Femur (tissue), 1 donor: Measurements from ENCODE around the gene RPS6KB2.
"Not testable (repeated sequence)": the region's sequence is repeated elsewhere in the genome, so short reads cannot be mapped to it uniquely, and the experiment has no call there.

ENCODE experiments used
- DNase-seq: peaks from one replicate; pipeline ENCODE4 v3.0.0-alpha.2; 2017

Gene RPS6KB2

DNA sequence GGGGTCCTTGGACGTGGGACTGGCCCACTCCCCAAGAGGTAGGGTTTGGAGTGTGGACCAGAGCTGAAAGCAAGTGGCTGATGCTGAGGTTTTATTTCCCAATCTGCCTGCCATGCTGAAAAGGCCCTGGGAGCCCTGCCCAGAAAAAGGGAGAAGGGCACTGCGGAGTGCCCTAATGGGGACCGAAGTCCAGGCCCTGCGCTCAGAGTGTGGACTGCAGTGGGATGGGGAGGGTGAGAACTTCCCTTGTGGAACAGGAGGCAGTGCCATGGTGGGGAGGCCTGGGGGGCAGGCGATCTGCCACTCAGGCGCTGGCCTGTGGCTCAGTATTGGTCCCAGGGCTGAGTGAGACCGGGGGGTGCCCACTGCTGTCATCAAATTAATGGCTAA lies 19.9 kb downstream of the RPS6KB2 start:
- DNase-seq: no peak

DNA sequence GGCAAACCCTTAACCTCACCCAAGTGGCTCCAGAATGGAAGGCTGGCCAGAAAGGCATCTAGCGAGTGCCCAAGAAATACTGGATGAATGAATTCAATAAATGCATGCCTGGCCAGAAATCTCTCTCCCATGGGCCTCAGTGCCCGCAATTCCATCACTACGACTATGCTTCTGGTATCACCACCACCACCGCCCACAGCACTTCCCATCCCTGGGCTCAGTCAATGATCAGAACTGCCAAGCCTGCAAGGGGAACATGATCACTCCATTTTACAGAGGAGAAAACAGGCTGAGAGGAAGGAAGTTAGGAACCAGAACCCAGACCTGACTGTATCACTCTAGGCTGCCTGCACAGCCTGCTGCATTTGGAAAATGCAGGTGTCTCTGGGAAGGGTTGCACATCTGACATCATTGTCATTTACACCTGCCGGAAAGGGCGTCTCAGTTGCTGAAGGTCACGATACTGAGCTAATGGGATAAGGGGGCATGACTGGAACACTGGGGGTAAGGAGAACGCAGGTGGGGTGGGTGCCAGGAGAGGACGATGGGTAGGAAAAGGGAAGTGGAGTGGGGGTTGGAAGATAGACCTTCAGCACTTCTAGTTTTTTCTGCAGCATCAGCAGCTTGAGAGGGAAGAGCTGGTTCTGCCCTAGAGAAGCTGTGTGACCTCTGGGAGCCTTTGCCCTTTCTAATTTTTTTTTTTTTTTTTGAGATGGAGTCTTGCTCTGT lies 21.0 kb downstream of the RPS6KB2 start:
- DNase-seq: no peak

- DNase-seq: no peak
Observed at GRCh38 chr11:67450796-67451657, 22.7 kb downstream of the RPS6KB2 start.

- no peak for DNase-seq
Observed at GRCh38 chr11:67451658-67451976, 23.3 kb downstream of the RPS6KB2 start.

GRCh38 chr11:67452141-67452952 lies 24.1 kb downstream of the RPS6KB2 start, which contains the start of gene GPR152:
Gene GPR152 (minus strand): TSS chr11:67452729. CDS start chr11:67452724, 5 bp downstream.
- no peak for DNase-seq

- DNase-seq: peak; percentile 18
Observed at GRCh38 chr11:67453816-67454732, 25.8 kb downstream of the RPS6KB2 start.

DNA sequence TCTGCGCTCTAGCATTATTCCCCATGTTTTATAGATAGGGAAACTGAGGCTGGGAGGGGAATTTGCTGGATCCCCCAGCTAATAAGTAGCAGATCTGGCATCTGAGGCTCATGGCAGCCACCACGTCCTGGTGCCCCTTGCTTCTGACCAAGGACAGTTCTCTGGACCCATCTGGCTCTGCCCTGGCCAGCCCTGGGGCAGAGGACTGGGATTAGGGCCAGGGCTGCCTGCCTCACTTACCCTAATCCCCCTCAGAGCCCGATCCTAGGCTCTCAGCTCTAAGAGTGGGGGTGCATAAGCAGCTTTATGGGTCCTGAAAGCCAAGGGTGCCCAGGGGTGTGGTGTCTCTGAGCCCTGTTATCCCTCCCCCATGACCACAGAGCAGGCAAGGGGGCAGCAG lies 26.8 kb downstream of the RPS6KB2 start, which contains the start of gene CABP4:
TSS of gene CABP4 (plus strand) at position 301 of the 400 bp plus-strand sequence. CDS start at position 371, 70 bp downstream.
- DNase-seq: no peak

DNA sequence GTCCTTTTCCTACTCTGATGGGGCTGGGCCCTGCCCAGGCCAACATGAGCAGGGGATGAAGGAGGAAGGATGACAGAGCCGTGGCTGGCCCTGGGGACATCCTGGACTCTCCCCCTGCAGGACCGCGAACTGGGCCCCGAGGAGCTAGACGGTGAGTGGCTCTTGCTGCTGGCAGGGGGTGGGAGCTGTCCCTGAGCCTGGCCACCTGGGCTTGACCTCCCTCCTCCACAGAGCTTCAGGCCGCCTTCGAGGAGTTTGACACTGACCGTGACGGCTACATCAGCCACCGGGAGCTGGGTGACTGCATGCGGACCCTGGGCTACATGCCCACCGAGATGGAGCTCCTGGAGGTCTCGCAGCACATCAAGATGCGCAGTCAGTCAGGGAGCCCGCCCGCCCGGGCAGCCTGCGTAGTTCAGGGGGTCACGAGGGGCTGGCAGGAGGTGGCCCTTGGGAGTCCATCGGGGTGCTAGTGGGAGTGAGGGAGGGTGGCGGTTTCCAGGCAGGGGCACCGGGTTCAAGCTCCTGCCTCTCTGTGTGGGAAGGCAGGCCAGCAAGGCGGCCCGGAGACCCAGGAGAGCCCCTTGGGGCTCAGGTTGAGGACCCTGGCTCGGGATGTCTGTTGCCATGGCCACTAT lies 27.9 kb downstream of the RPS6KB2 start:
- no peak for DNase-seq

- DNase-seq: no peak
Observed at GRCh38 chr11:67457453-67457852, 29.2 kb downstream of the RPS6KB2 start.

DNA sequence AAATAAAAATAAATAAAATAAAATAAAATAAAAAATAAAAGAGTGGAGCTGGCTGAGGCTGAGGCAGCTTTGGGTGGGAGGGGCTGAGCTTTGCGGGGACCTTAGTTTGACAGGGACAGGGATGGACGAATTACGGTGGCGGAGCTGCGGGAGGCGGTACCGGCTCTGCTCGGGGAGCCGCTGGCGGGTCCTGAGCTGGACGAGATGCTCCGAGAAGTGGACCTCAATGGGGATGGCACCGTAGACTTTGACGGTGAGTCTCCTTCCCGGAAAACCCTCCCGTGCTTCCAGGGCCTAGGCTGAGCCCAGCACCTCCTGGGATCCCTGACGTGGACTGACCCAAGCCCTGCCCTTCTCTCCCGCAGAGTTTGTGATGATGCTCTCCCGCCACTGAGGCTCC lies 30.0 kb downstream of the RPS6KB2 start:
- DNase-seq: no peak

DNA sequence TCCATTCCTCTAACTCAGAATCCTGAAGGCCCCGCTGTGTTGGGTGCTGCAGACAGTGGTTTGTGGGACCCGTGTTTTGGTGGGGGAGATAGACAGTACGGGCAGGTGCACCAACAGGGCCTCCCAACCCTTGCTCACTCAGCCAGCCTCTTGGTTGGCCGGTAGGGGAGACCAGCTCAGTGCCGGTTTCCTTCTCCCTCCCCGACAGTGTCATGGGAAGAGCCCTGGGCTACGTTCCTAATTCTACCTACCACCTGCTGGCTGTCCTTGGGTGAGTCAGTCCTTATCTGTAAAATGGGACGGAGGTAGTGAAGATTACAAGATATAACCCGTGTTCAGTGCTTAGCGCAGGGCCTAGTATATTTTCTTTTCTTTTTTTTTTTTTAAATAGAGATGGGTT lies 34.9 kb downstream of the RPS6KB2 start:
- no peak for DNase-seq

GRCh38 chr11:67463680-67464410 lies 35.6 kb downstream of the RPS6KB2 start:
- DNase-seq: no peak

- DNase-seq: peak; percentile 90
Observed at GRCh38 chr11:67464411-67465188, 36.3 kb downstream of the RPS6KB2 start.

DNA sequence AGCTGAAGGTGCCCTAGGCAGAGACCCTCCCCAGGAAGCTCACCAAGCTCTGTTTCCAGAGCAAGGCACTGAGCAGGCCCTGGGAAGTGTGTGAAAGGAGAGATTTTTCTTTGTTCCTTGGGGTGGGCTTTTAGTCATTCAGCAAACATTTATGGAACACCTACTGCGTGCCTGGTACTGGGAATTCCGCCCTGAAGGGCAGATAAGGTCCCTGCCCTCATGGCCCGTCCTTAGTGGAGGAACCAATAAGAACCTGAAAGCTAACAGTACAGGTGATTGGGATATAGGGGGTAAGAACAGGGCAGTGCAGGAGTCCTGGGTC lies 36.9 kb downstream of the RPS6KB2 start:
- DNase-seq: no peak

DNA sequence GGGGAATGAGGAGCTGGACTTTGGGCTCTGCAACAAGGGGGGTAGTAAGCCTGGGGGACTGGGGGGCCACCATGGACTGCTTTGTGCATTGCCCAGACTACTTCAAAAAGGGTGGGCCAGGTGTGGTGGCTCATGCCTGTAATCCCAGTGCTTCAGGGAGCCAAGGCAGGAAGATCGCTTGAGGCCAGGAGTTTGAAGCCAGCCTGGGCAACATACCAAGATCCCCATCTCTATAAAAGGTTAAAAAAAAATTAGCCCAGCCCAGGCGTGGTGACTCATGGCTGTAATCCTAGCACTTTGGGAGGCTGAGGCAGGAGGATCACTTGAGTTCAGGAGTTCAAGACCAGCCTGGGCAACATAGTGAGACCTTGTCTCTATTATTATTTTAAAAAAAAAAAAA lies 37.2 kb downstream of the RPS6KB2 start:
- DNase-seq: not testable (repeated sequence)

- DNase-seq: no peak
Observed at GRCh38 chr11:67466367-67466766, 38.1 kb downstream of the RPS6KB2 start.

- DNase-seq: no peak
Observed at GRCh38 chr11:67466962-67467771, 38.9 kb downstream of the RPS6KB2 start.

DNA sequence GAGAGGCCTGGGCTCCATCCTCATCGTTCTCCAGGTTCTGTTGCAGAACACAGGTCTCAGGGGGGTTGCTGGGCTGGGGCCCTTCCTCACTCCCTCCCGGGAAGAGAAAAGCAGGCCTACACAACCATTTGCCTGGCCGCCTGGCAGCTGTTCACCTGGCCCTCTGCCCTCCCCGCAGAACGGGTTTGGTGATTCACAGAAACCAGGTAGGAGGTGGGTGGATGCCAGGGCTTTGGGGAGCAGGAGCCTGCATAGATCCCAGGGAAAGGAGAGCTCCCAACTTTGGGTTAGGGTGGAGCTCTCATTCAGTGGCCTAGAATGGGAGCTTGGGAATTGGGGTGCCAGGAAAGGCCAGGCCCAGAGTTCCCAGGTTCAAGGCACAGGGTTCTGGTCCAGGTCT lies 39.8 kb downstream of the RPS6KB2 start:
- no peak for DNase-seq

DNA sequence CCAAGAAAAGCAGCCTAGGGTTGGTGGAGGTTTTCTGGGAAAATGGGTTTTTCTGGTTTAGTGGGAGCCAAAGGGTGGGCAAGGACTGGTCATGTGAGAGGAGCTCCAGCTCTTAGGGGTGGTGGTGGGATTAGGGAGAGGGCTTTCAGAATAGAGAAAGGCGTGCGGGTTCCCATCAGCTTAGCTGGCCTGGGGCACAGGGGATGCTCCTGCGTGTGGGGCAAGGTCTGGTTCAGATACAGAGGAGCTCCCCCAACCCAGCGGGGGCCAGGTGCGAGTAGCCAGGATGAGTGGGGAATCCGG lies 40.1 kb downstream of the RPS6KB2 start:
- no peak for DNase-seq
